ENCODE data around the gene DUS4L.

Gene DUS4L

DNA sequence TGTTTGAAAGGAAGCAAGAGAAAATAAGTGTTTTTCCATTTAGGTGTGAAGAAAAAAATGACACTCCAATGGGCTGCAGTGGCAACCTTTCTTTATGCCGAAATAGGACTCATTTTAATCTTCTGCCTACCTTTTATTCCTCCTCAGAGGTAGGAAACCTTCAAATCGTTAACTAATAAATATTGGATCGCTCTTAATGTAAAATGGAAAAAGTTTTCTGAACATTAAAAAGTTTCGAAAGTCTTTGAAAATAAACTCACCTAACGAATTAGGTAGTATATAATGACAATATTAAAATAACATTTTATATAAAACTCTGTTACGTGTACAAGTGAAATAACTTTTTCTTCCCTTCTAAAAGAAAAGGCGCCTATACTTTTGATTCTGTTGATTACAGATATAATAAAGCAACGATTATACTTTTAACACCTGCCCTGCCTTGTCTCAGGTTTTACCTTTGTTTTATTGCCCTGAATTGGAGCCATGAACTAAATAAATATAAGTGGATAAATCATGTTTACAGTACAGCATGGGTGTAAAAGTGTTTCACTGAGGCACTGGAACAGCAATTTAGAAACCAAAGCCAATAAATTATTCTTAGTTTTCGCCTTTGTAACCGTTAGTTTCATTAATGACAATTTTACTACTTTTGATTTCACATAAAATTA is 17.1 kb downstream of the DUS4L start:
- DNase-seq (ENCODE audit: low spot score), result no peak

DNA sequence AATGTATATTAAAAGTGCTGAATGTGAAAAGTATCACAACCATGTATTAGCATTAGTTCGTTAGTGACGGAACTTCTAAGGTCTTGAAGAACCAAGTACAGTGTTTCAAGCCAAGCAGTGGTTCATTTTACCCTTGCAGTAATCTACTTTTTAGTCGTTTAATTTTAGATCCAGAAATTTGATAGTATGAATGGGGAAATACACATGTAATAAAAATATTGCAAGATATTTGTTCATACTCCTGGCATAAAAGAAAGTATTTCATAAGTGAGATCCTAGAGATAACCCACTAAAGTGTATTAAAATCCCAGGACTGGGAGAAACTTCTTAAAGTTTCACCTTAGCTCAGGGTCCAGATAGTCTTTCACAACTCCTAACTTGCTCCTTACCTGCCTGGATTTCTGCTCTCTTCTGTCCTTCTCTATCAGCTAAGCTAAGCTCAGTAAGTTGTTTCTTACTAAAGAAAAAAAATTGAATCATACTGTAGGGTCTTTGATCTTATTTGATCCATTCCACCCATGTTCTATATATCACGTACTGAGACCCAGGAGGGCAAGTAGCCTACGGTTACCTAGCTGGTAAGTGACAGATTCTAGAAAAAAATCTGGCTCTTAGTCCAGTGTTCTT is 17.7 kb downstream of the DUS4L start:
- DNase-seq (ENCODE audit: low spot score), result no peak

DNA sequence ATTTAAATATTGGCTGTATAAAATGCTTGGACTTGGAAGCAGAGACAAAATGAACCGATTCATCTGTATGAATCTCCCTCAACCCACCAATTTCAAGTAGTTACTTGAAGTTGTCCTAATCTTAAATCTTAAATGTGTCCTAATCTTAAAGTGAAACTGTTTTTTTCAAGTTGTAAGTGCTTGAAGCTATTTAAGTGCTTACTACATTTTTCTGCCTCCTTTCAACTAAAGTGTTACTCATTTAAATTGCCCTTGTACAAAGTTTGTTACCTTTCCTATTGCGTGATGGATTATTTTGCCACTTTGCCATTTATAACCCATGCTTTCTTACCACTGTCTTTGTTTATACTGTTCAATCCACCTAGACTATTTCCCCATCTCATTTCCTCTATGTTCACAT is 19.1 kb downstream of the DUS4L start:
- DNase-seq (ENCODE audit: low spot score), result no peak

DNA sequence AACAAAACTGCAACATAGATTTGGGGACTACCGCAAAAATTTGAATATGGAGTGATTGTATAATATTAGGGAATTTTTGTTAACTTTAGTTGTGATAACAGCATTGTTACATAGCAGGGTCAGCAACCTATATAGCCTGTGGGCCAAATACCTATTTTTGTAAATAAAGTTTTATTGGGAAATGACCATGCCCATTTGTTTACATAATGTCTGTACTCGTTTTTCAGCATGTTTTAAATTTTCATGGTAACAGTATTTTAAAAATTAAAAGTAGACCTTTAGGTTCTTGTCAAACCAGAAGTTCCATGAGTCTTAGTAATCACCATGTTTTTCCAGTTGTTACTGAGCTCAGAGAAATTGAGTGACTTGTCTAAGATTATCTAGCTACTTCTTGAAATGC is 20.9 kb downstream of the DUS4L start:
- no peak for DNase-seq (ENCODE audit: low spot score)

DNA sequence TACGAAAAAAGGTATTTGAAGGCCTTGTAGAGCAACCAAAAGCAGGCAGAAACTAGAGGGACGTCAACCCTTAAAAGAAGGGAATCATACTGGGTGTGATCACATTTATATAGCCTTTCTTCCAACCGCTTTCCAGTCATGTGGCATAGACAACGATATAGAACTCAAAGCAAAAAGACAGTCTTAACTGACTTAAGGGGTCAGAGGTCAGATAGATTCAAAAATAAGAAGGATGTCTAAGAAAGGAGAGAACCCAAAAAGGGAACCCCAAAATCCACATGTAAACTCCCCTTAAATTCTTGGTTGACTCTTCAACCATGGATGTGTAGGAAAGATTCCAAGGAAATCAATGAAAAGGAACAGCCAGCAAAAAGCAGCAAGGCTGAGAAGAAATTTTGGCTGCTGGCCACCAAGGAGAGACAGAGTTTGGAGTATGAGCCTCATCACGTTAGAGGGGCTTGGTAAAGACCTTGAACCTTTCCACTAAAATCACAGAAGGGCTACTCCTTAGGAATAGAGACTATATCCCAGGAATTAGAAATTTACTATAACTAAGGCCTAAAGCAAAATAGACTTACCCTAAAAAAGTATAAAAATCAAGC is 24.9 kb downstream of the DUS4L start:
- DNase-seq (ENCODE audit: low spot score), result no peak

DNA sequence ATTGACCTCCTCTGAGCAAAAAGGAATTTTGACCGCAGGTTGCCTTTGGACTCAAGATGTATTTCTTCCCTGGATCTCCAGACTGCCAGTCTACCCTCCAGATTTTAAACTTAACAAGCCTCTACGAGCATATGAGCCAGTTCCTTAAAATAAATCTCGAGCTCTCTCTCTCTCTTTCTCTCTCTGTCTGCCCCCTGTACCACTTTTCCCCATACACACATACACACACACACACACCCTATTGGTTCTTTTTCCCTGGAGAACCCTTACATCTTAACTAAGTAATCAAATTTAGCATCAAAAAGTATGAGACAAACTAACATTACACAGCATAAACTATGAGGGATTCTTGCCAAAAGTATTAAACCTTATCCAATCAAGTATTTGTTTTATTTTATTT is 27.6 kb downstream of the DUS4L start:
- no peak for DNase-seq (ENCODE audit: low spot score)

DNA sequence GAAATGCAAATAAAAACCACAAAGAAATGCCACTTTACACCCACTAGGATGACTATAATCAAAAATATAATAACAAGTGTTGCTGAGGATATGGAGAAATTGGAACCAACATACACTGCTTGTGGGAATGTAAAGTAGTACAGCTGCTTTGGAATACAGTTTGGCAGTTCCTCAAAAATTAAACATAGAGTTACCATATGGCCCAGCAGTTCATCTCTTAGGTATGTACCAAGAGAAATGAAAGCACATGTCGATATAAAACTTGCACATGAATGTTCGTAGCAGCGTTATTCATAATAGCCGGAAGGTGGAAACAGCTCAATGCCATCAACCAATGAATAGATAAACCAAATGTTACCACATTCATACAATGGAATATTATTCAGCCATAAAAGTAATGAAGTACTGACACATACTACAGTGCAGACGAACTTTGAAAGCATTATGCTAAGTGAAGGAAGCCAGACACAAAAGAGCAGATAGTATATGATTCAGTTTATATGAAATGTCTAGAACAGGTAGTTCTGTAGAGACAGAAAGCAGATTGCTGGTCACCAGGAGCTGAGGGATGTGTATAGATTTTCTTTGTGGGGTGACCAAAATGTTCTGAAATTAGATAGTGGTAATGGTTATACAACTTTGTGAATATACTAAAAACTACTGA is 28.7 kb downstream of the DUS4L start:
- DNase-seq (ENCODE audit: low spot score), result no peak

DNA sequence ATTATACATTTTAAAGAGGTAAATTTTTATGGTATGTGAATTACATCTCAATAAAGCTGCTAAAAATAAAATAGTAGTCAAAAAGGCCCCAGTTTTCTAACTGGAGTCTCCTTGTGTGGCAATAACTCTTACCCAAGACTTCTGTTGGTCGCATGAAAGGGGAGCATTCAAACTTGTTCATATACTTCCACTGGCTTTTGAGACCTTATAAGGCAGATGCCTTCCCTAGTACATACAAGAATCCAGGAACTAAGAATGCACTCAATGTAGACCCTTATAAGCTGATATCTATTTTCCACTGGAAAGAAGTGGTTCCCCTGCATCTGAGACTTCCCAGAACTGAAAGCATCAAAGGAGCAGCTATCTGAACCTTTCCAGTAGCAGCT is 29.2 kb downstream of the DUS4L start:
- no peak for DNase-seq (ENCODE audit: low spot score)

DNA sequence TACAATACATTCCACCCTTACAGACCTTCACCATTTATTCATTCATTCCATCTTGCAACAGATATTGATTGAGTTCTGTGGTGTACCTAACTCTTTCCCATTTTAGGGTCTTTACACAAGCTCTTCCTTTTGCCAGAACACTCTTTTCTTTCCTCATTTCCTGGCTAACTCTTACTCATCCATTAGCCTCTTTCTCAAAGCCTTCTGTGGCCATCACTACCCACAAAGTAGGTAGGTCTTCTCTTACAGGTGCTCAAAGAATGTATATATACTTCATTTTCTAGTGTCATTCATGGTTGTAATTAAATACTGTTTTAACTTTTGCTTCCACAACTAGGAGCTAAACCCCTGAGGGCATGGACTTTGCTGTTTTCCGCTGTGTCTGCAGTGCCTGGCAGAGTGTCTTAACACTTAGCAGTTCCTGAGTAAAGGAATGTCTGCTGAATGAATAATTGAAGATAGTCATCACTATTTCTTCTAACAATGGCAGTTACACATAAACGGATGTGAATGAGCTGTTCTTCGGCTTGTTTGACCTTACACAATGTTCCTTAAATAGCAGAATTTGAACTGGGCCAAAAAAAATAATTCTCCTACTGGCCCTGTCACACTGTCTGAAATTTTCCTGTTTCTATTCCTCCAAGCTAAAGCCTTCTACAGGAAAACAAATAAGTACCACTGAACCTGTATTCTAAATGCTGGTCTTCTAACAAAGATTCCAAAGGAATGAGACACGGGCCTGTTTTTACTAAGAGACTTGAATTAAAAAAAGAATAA is 31.4 kb downstream of the DUS4L start:
- no peak for DNase-seq (ENCODE audit: low spot score)

DNA sequence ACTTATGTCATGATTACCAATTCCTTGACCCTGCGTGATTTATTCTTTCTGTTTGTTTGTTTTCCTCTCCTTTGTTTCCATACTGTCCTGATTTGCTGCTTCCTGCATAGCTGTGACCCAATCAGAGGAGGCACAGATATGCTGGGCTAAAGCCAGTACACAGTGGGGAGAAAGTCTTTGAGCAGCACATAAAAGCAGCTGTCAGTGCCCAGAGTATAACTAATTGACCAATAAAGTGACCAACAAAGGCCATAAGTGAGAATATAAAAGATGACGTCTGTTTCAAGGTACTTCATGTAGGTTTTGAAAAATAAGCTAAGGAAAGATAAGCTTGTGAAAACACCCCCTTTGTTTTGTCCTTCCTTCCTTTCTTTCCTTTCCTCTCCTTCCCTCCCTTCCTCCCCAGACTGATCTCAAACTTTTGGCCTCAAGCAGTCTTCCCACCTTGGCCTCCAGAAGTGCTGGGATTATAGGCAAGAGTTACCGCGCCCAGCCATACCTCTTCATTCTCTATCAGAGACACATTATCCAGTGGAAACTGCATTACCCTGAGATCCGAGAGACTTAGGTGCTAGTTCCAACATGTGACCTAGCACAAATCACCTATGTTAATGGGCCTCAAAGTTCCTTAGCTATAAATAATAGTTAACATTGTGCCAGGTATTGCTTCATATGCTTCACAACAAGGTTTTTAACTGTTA is 33.3 kb downstream of the DUS4L start:
- DNase-seq (ENCODE audit: low spot score), result no peak

DNA sequence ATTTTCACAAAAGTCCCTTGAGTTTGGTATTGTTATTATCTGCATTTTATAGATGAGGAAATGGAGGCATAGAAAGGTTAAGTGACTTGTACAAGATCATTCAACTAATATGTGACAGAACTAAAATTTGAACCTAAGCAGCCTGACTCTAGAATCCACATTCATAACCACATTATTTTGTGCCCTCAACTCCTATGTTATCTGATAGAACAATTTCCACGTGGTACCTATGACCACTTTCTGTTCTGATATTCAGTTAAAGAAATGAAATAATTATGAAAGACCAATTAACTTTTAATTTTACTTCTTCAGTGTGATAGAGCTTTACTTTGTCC is 33.8 kb downstream of the DUS4L start:
- no peak for DNase-seq (ENCODE audit: low spot score)

DNA sequence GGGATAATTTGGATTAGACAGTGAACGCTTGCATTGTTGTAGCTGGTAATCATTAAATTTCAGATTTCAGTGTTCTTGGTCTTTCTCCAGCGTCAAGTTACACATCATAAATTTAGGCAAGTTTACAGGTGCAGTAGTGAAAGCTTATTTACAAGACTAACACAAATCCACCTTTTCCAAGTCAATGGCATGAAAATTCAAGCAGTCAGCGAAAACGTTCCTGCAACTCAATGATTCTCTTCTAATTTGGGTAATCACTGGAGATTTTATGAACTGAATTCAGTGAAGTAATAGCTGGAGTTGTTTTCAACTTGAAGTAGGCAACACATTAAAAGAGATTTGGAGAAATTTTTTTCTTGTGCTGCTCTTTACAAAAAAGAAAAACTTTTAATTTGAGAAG is 34.2 kb downstream of the DUS4L start:
- no peak for DNase-seq (ENCODE audit: low spot score)

DNA sequence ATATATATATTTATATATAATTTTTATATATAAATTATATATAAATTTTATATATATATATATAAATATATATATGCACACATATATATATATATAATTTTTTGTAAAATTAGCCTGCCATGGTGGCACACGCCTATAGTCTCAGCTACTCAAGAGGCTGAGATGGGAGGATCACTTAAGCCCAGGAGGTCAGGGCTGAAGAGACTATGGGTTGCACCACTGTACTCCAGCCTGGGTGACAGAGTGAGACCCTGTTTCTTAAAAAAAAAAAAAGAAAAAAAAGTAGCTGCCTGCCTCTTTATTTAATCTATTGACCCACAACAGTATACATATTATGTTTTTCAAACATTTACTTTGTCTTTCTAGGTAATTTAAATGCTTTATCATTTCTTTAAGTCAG is 35.5 kb downstream of the DUS4L start:
- DNase-seq (ENCODE audit: low spot score), result no peak

DNA sequence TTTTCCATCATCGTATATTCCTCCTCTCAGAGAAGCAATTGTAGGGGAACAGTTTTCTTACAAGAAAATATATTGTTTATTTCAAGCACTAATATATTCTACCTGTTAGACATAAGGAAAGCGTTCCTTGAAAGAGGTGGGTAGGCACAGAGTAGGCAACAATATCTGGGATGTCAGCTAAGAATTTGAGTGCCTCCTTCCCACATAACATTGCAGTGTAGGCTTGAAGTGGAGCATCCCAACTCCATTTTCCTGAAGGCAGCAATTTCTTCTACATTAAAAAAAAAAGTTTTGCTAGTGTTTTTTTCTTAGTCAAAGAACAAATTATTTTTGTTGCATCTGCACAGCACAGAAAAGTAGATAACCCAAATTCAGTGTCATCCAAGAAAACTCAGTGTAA is 37.0 kb downstream of the DUS4L start:
- no peak for DNase-seq (ENCODE audit: low spot score)

DNA sequence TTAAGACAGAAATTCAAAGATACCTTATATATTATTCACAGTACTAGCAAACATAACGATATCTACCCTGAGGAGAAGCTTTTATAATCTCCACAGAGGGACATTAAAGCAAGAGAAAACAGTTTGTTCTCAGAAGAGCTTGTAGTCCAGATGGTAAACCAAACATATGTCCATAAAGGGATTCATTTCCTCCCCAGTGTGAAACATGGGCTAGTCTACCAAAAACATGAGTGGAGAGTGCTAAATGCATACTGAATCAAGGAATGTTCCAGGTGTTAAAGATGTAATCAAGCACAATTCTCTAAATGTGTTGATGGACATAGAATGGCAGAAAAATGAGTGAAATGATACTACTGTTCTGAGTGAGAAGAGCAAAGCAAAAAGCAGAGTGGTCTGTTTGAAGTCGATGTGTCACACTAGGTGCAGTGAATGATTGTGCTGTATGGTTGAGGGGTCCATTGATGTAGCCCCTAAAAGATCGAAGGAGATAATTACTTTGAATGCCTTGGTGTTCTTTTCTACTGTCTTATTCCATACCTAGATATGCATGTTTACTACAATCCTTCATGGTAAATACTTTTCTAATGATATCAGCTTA is 41.5 kb downstream of the DUS4L start:
- DNase-seq (ENCODE audit: low spot score), result no peak

DNA sequence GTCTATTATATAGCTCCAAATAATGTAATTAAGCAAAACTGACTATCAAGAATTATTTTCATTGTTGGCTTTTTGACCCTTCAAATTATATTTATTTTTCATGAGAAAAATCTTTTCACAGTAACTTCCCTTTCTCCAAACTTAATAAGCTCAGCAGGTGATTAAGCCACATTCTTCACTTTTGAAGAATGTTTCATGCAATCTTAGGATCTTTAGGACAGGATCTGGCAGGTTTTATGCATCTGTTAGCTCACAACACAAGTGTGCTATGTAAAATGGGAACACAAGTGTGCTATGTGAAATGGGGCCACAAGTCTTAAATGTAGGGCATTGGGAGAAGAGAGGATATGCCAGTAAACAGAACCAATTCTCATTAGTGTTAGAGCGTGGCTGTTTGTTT is 42.5 kb downstream of the DUS4L start:
- no peak for DNase-seq (ENCODE audit: low spot score)

DNA sequence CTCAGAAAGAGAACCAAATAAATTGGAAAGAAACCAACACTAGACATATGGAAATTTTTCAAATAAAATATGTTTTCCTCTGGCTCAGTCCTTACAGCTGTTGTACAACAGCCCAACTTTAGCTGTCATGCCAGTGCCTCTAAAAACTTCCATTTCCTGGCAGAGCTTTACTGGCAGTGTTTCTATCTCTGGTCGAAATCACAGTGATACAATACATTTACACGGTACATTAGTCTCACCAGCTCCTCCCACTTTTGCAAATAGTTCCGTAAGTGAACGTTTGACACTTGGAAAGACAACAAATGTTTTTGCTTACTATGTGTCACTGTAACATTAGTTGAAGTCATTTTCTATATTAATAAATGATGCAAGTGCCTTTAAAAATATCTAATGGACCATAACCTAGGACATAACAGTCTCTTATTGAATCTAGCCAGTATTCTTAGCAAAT is 46.1 kb downstream of the DUS4L start:
- no peak for DNase-seq (ENCODE audit: low spot score)

DNA sequence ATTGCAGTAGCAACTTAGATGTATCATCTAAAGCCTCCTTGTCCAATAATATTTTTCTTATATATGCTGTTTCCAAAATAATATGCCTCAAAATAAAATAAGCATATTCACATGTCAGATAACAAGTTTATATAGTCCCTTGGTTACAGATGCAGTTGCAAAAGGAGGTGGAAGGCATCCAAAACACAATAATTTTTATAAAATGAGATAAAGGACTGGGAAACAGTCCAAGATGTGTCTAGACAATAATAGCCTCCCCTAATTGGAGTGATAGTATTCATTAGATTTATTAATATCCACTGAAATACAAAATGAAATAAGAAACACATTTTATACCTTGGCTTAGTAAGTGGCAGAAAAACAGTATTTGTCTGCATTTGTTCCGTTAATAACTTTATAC is 46.6 kb downstream of the DUS4L start:
- no peak for DNase-seq (ENCODE audit: low spot score)

DNA sequence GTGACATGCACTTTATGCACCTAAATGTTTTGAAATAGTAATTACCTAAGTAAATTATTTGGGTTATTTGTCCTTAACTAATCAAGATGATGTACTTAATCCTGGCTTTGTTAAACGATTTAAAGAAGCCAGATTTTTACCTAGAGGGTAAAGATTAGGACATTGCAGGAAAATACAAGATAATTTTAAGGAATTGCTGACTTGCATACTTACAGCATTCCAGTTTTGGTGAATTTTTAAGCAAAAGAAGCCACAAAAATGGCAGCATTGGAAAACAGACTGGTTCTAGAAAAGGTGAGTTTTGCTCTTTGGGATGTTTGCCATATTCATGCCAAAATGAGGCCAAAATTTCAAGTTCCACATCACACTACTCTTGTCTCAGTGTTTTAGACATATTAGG is 49.7 kb downstream of the DUS4L start:
- no peak for DNase-seq (ENCODE audit: low spot score)

DNA sequence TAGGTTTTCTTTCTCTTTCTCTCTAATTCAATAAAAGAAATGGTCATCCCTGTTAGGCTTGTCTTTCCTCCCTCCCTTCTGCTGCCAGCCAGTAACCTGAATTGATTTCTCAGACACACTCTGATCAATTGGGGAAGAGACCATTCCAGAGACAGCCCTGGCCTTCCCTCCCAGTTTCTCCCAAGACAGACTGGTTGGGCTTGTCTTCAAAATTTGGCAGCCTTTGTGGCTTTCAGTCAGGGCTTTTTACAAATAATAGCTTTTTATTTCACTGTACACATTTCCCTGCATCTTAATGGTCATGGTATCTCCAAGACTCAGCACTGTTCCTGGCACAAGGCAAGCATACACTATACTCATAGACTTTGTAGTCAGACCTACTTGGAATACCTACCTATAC is 50.2 kb downstream of the DUS4L start:
- no peak for DNase-seq (ENCODE audit: low spot score)

DNA sequence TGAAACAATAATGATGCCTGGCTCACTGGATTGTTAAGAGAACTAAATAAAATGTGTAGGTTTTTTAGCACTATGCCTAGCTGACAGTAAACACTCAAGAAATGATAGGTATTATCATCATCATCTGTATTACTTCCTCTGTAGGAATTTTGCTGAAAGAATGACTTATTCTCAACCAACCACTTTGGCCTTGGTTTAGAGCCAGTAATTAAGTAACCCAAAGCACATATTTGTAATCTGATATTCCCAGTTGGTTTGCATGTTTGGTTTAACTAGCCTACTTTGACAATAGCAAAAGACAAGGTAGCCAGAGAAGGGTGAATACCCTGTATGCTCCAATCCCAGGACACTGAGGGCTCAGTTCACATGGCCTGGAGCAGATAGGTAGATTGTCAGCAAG is 50.7 kb downstream of the DUS4L start:
- no peak for DNase-seq (ENCODE audit: low spot score)
